ENCODE measurements around the gene CLDN1.
A peak's percentile ranks its signal among the peaks of the same experiment; 100 is the strongest.

The CLDN1 gene, protein sequence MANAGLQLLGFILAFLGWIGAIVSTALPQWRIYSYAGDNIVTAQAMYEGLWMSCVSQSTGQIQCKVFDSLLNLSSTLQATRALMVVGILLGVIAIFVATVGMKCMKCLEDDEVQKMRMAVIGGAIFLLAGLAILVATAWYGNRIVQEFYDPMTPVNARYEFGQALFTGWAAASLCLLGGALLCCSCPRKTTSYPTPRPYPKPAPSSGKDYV

GRCh38 chr3:190321789-190322603 lies at the start of gene CLDN1:
Gene CLDN1 (minus strand): TSS chr3:190322446. CDS start chr3:190322206, 240 bp downstream.
- peak; percentile 10 to 30 for DNase-seq

- DNase-seq: no peak
Observed at GRCh38 chr3:190371152-190371551, 48.9 kb upstream of the CLDN1 start.

GRCh38 chr3:190370369-190370768 lies 48.1 kb upstream of the CLDN1 start:
- no peak for DNase-seq

DNA sequence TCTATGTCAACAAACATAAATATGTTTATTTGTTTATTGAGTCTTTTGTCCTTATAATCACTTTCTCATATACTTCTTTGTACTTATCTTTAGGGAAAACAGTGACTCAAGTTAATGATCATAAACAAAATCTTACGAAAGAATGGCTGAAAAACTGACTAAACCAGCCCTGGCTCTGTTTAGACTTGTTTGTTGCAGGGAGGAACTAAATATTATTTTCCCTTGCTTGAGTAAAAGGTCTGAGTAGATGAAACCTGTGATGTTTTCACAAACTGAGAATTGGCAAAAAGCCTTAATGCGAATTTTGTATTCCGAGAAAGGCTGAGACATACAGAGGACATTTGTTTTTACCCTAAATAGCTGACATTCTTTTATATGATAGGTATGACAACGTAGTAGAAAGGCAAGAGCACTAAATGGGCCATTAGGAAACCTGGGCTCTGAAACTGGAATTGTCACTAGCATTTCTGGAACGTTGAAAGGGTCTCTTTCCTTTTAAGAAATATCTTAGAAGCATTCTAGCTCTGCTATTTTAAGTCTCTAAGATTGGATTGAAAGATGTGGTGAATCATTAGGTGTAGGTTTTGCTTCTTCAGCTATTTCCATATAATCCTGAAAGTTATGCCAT lies 47.5 kb upstream of the CLDN1 start:
- no peak for DNase-seq

DNA sequence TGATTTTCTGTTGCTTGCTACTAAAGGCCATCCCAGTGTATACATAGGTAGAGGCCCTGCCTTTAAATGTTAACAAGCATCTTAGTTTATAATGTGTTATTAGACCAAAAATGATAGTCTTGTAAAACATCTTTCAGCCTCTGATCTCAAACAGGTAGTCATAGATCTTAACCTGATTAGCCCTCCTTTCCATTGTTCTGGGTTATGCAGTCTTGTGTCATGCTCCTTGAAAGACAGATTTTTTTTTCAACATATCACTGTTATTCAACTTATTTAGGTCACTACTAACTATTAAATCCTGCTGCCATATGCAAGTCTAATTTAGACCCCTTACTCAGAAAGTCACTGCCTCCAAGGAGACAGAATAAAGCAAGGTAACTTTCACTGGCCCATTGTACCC lies 46.6 kb upstream of the CLDN1 start:
- no peak for DNase-seq

- no peak for DNase-seq
Observed at GRCh38 chr3:190366133-190366532, 43.9 kb upstream of the CLDN1 start.

- no peak for DNase-seq
Observed at GRCh38 chr3:190362258-190362657, 40.0 kb upstream of the CLDN1 start.

DNA sequence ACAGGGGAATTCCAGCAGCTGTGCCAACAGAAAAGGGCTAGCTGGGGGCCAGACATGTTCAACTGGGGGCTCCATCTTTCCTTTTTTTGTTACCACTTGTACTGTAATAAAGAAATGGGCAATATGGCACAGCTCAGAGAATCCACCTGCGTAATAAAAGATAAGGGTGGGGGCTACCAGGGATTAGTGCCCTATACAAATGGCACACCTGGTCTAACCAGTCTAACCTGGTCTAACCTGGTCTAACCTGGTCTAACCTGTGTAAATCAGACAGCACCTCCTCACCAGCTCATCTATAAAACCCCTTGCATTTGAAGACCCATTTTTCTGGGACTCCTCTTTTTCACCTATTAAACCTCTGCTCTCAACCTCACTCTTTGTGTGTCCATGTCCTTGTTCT lies 39.5 kb upstream of the CLDN1 start:
- no peak for DNase-seq

- DNase-seq: no peak
Observed at GRCh38 chr3:190360228-190360627, 38.0 kb upstream of the CLDN1 start.

- no peak for DNase-seq
Observed at GRCh38 chr3:190359813-190360212, 37.6 kb upstream of the CLDN1 start.

GRCh38 chr3:190357468-190357867 lies 35.2 kb upstream of the CLDN1 start:
- no peak for DNase-seq

DNA sequence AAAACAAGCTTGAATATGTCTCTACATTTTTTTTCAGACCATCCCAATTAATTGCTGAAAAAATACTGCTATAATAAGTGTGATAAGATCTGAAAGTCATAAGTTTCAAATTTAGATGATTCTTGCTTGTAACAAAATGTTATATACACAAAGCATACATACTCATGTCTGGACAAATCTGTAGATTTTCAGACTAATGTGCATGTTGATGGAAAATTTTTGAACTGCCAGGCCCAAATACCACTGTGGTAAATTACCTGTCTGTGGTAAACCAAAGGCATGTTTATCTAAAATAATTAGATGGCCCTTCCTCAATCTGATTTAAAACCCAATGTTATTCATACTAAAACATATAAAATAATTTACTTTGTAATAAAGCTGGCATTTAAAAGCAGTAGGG lies 34.0 kb upstream of the CLDN1 start:
- DNase-seq: no peak

DNA sequence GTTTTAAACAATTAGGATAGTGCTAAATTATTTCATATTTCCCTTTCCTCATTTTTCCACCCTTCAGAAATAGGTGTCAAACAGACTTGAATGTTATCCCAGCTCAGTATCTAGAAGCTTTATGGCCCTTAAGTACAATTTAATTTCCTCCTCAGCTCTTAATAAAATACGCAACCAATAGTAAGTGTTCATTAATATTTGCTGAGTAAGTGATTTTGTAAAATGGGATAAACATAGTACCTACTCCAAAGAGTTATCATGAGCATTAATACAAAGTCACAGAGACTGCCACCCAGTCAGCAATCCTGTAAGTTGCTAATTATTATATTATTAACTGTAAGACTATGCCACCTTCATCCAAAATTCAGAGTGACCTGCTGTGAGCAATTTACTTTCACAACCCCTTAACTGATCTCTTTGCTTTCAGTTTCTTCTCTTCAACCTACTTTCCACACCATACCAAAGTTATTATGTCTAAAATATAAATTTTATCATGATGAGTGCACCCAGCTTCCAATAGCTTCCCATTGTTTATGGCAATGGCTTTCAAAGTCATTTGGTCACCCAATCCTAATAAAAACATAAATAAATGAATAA lies 30.7 kb upstream of the CLDN1 start:
- no peak for DNase-seq

DNA sequence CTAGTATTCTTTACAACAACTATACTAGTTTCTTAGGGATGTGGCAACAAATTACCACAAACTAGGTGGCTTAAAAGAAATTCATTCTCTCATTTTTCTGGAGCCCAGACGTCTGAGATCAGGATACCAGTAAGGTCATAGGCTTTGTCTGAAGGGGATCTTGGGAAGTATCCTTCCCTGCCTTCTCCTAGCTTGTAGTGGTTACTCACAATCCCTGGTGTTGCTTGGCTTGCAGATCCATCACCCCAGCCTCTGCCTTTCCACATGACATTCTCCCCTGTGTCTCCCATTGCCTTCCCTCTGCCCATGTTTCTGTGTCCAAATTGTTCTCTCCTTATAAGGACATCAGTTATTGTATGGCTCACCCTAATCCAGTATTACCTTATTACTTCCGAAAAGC lies 24.3 kb upstream of the CLDN1 start:
- no peak for DNase-seq

DNA sequence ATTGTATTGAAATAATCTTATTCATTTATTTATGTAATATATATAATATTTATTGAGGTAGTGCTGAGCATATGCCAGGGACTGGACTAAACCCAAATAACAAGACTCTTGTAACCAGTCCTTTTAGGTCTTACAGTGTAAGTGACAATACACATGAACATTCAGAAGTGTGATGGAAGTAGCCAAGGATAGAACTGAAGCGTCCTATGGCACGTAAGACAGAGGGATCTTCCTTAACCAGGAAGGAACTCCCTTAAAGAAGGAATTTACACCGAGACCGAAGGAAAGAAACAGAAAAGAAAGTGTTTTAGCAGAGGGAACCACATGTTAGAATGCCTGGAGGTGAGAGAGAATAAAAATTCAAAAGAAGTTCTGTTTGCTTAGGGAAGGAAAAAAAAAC lies 23.6 kb upstream of the CLDN1 start:
- DNase-seq: no peak

GRCh38 chr3:190345027-190345821 lies 23.0 kb upstream of the CLDN1 start:
- DNase-seq: no peak

DNA sequence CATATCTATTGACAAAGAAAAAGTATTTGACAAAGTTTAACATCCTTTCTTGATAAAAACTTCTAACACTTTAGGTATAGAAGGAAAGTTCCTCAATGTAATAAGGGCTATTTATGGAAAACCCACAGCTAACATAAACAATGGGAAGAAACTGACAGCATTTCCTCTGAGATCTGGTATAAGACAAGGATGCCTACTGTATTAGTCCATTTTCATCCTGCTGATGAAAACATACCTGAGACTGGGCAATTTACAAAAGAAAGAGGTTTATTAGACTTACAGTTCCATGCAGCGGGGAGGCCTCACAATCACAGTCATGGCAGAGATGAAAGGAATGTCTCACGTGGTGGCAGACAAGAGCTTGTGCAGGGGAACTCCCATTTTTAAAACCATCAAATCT lies 17.8 kb upstream of the CLDN1 start:
- DNase-seq: no peak

DNA sequence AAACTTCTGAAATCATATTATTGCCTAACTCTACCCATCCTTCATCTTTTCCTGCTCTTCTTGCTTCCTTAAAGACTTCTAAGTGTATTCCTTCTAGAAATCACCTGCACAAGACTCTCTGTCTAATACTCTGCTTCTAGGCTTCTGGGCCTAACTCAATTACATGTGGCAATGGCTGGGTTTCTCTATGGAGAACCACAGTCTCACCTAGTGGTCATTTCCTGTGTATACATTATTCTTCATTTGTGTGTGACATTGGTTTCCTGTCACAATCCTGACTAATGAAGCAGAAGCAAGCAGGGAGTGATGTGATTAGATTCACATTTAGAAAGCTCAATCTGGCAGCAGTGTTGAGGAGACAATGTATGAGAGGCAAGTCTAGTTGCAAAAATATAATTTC lies 16.9 kb upstream of the CLDN1 start:
- no peak for DNase-seq

GRCh38 chr3:190338717-190339116 lies 16.5 kb upstream of the CLDN1 start:
- DNase-seq: no peak

DNA sequence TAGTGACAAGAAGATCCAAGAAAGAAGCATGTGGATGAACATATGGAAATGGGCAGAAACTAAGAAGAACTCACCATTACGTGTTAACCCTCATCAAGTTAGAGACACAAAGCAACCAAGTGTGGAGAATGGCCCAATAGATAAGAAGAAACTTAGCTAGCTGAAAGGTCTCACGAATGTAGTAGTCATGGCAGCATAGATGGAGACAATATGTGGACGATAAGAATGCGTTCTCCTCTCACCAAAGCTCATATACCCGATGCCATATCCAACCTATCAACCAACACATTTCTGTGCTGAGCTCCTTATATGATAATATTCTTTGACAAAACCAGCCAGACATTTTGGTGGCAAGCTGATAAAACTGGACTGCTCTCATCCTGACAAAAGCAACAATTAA lies 15.1 kb upstream of the CLDN1 start:
- DNase-seq: no peak

GRCh38 chr3:190336516-190337189 lies 14.4 kb upstream of the CLDN1 start:
- no peak for DNase-seq

DNA sequence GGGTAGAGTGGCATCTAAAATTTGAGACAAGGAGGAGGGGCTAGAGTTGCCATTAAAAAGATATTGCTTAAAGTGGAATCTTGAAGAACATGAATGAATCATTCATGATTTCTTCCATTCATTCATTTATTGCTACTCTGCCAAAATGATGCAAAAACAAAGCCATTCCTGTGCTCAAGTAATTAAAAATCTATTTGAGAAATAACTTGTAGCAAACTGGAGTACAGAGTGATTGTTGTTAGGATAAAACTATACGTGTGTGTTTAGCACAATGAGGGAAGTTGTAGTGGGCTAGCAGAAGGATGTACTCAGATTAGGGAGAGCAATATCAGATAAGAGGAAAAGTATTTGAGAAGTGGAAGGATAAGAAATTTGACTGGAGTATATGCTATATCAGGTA lies 11.7 kb upstream of the CLDN1 start:
- DNase-seq: no peak

All from bone marrow (tissue), 2 donors.